Measurements from ENCODE around the gene PTH1R.

Gene PTH1R

GRCh38 chr3:46866720-46867549 is 10.6 kb upstream of the PTH1R start:
- whole genome bisulfite sequencing, result 55% methylated on average over 15 of the region's 15 CpGs
- H3K27ac ChIP-seq (ENCODE audit: low read depth, low read length), result no peak overlapping the region

GRCh38 chr3:46867550-46867898 is 10.0 kb upstream of the PTH1R start:
- Histone ChIP-seq H3K27ac (ENCODE audit: low read depth, low read length) (no peak overlapping the region), H3K4me1 (ENCODE audit: insufficient read depth, low read length) (no peaks in the 10 kb centered on the region), H3K9me3 (ENCODE audit: insufficient read depth, low read depth, low read length) (no peaks in the 10 kb centered on the region), H3K9ac (ENCODE audit: low read depth, low read length) (no peak overlapping the region), H3K27me3 (ENCODE audit: insufficient read depth, low read length) (peaks cover 9% of the 10 kb centered on the region; the same call in 1 of the 2 replicates), H3K36me3 (ENCODE audit: insufficient read depth, low read length) (no peaks in the 10 kb centered on the region), H3K4me3 (ENCODE audit: low read length) (no peak overlapping the region)
- WGBS, result 86% methylated on average over 15 of the region's 15 CpGs

More at GRCh38 chr3:46866720-46867549, 10.6 kb upstream of the PTH1R start:
- Histone ChIP-seq H3K36me3 (ENCODE audit: insufficient read depth, low read length) (no peaks in the 10 kb centered on the region), H3K27me3 (ENCODE audit: insufficient read depth, low read length) (0 out of 2 replicates have a peak, but pooled peaks cover 8% of the 10 kb centered on the region), H3K9ac (ENCODE audit: low read depth, low read length) (no peak overlapping the region), H3K9me3 (ENCODE audit: insufficient read depth, low read depth, low read length) (no peaks in the 10 kb centered on the region), H3K4me1 (ENCODE audit: insufficient read depth, low read length) (no peaks in the 10 kb centered on the region), H3K4me3 (ENCODE audit: low read length) (no peak overlapping the region)

- no peak overlapping the region for H3K4me3 ChIP-seq (ENCODE audit: low read length)
- no peak overlapping the region for H3K27ac ChIP-seq (ENCODE audit: low read depth, low read length)
- H3K36me3 ChIP-seq (ENCODE audit: insufficient read depth, low read length), result no peaks in the 10 kb centered on the region
- 88% methylated on average over 8 of the region's 8 CpGs for WGBS
- peaks cover 17% of the 10 kb centered on the region for H3K27me3 ChIP-seq (ENCODE audit: insufficient read depth, low read length)
- no peaks in the 10 kb centered on the region for H3K9me3 ChIP-seq (ENCODE audit: insufficient read depth, low read depth, low read length)
- H3K9ac ChIP-seq (ENCODE audit: low read depth, low read length), result no peak overlapping the region
- H3K4me1 ChIP-seq (ENCODE audit: insufficient read depth, low read length), result no peaks in the 10 kb centered on the region
Measured at GRCh38 chr3:46868287-46868686, 9.2 kb upstream of the PTH1R start.

DNA sequence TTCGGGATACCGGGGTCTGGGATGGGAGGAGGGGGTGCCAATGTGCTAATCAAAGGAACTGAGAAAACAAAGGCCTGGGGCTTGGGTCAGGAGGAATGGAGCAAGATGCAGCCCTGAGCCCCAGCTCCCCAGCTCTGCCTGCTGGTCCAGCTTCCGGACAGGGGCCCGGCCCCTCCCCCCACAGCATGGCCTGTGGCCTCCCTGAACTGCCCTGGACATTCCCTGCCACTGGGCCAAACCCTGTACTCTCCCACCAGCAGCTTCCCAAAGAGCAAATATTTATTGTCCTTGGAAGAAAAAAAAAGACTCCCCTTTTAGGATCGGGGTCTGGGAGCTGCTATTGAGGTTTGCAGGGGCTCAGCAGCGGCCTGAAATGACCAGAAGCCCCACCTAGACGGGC is 8.6 kb upstream of the PTH1R start:
- 87% methylated on average over 7 of the region's 7 CpGs for WGBS
- H3K27me3 ChIP-seq (ENCODE audit: insufficient read depth, low read length), result peaks cover 23% of the 10 kb centered on the region
- H3K4me3 ChIP-seq (ENCODE audit: low read length), result no peak overlapping the region
- H3K36me3 ChIP-seq (ENCODE audit: insufficient read depth, low read length), result no peaks in the 10 kb centered on the region
- no peak overlapping the region for H3K9ac ChIP-seq (ENCODE audit: low read depth, low read length)
- no peaks in the 10 kb centered on the region for H3K4me1 ChIP-seq (ENCODE audit: insufficient read depth, low read length)
- no peak overlapping the region for H3K27ac ChIP-seq (ENCODE audit: low read depth, low read length)
- H3K9me3 ChIP-seq (ENCODE audit: insufficient read depth, low read depth, low read length), result no peaks in the 10 kb centered on the region

- H3K4me3 ChIP-seq (ENCODE audit: low read length), result no peak overlapping the region
- H3K27ac ChIP-seq (ENCODE audit: low read depth, low read length), result no peak overlapping the region
- H3K9me3 ChIP-seq (ENCODE audit: insufficient read depth, low read depth, low read length), result no peaks in the 10 kb centered on the region
- peaks cover 27% of the 10 kb centered on the region for H3K27me3 ChIP-seq (ENCODE audit: insufficient read depth, low read length)
- 92% methylated on average over 10 of the region's 10 CpGs for WGBS
- H3K9ac ChIP-seq (ENCODE audit: low read depth, low read length), result no peak overlapping the region
- no peaks in the 10 kb centered on the region for H3K4me1 ChIP-seq (ENCODE audit: insufficient read depth, low read length)
- H3K36me3 ChIP-seq (ENCODE audit: insufficient read depth, low read length), result no peaks in the 10 kb centered on the region
Measured at GRCh38 chr3:46869440-46869839, 8.1 kb upstream of the PTH1R start.

- Histone ChIP-seq H3K36me3 (ENCODE audit: insufficient read depth, low read length) (no peaks in the 10 kb centered on the region), H3K27me3 (ENCODE audit: insufficient read depth, low read length) (peaks cover 38% of the 10 kb centered on the region), H3K27ac (ENCODE audit: low read depth, low read length) (no peak overlapping the region), H3K9me3 (ENCODE audit: insufficient read depth, low read depth, low read length) (no peaks in the 10 kb centered on the region), H3K4me1 (ENCODE audit: insufficient read depth, low read length) (no peaks in the 10 kb centered on the region), H3K4me3 (ENCODE audit: low read length) (no peak overlapping the region), H3K9ac (ENCODE audit: low read depth, low read length) (no peak overlapping the region)
- WGBS, result 91% methylated on average over 5 of the region's 5 CpGs
Measured at GRCh38 chr3:46870651-46871050, 6.9 kb upstream of the PTH1R start.

DNA sequence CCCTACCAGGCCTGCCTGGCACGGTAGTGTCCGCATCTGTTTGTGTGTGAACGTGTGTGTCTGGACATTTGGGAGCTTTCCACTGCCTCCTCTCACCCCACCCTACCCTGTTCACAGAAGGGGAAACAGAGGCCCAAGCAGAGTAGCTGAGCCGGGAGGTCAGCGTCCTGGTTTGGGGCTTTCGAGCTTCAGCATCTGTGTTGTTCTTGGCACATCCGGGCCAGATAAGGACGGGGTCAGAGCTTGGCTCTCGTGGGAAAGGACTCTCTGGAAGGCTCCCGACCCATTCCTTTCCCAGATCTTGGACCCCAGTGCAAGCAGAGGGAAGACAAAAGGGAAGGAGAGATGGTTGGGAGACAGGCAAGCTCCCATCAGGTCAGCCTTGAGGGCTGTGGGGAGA is 6.3 kb upstream of the PTH1R start:
- Histone ChIP-seq H3K4me3 (ENCODE audit: low read length) (no peak overlapping the region), H3K27me3 (ENCODE audit: insufficient read depth, low read length) (peaks cover 43% of the 10 kb centered on the region), H3K9ac (ENCODE audit: low read depth, low read length) (no peak overlapping the region), H3K9me3 (ENCODE audit: insufficient read depth, low read depth, low read length) (no peaks in the 10 kb centered on the region), H3K36me3 (ENCODE audit: insufficient read depth, low read length) (no peaks in the 10 kb centered on the region), H3K4me1 (ENCODE audit: insufficient read depth, low read length) (no peaks in the 10 kb centered on the region), H3K27ac (ENCODE audit: low read depth, low read length) (no peak overlapping the region)
- WGBS, result 91% methylated on average over 10 of the region's 10 CpGs

- WGBS, result 92% methylated on average over 5 of the region's 5 CpGs
- Histone ChIP-seq H3K27me3 (ENCODE audit: insufficient read depth, low read length) (peaks cover 65% of the 10 kb centered on the region), H3K36me3 (ENCODE audit: insufficient read depth, low read length) (no peaks in the 10 kb centered on the region), H3K4me3 (ENCODE audit: low read length) (no peak overlapping the region), H3K4me1 (ENCODE audit: insufficient read depth, low read length) (peaks cover 4% of the 10 kb centered on the region; the same call in 1 of the 2 replicates), H3K9me3 (ENCODE audit: insufficient read depth, low read depth, low read length) (no peaks in the 10 kb centered on the region), H3K27ac (ENCODE audit: low read depth, low read length) (no peak overlapping the region), H3K9ac (ENCODE audit: low read depth, low read length) (no peak overlapping the region)
Measured at GRCh38 chr3:46873521-46873920, 4.0 kb upstream of the PTH1R start.

- H3K9ac ChIP-seq (ENCODE audit: low read depth, low read length), result no peak overlapping the region
- 66% methylated on average over 15 of the region's 18 CpGs for WGBS
- H3K36me3 ChIP-seq (ENCODE audit: insufficient read depth, low read length), result no peaks in the 10 kb centered on the region
- H3K27ac ChIP-seq (ENCODE audit: low read depth, low read length), result no peak overlapping the region
- peaks cover 9% of the 10 kb centered on the region for H3K4me1 ChIP-seq (ENCODE audit: insufficient read depth, low read length)
- peaks cover 74% of the 10 kb centered on the region for H3K27me3 ChIP-seq (ENCODE audit: insufficient read depth, low read length)
- no peak overlapping the region for H3K4me3 ChIP-seq (ENCODE audit: low read length)
- no peaks in the 10 kb centered on the region for H3K9me3 ChIP-seq (ENCODE audit: insufficient read depth, low read depth, low read length)
Measured at GRCh38 chr3:46874430-46874829, 3.1 kb upstream of the PTH1R start.

DNA sequence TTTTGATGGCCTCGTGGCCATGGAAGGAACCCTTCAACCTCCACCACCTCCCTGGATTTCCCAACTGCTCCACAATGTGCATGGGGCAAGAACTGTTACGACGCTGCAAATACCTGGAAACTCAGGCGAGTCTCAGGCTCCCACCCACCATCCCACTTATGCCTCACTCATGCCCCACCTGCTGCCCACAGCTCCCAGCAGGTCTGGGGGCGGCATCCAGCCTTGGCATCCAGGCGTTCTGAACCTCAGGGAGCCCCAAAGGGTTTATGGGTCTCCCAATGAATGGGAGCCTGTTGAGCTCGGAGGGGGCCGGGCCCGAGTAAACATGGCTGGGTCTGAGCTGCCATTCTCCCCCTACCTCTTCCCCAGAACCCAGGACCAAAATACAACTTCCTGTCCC is 2.0 kb upstream of the PTH1R start:
- peaks cover 9% of the 10 kb centered on the region for H3K4me1 ChIP-seq (ENCODE audit: insufficient read depth, low read length)
- no peaks in the 10 kb centered on the region for H3K9me3 ChIP-seq (ENCODE audit: insufficient read depth, low read depth, low read length)
- no peak overlapping the region for H3K9ac ChIP-seq (ENCODE audit: low read depth, low read length)
- WGBS, result 94% methylated on average over 9 of the region's 9 CpGs
- H3K4me3 ChIP-seq (ENCODE audit: low read length), result no peak overlapping the region
- peaks cover 85% of the 10 kb centered on the region for H3K27me3 ChIP-seq (ENCODE audit: insufficient read depth, low read length)
- no peak overlapping the region for H3K27ac ChIP-seq (ENCODE audit: low read depth, low read length)
- no peaks in the 10 kb centered on the region for H3K36me3 ChIP-seq (ENCODE audit: insufficient read depth, low read length)

- H3K9ac ChIP-seq (ENCODE audit: low read depth, low read length), result no peak overlapping the region
- H3K27me3 ChIP-seq (ENCODE audit: insufficient read depth, low read length), result peaks cover 91% of the 10 kb centered on the region
- WGBS, result 86% methylated on average over 10 of the region's 10 CpGs
- peaks cover 9% of the 10 kb centered on the region for H3K4me1 ChIP-seq (ENCODE audit: insufficient read depth, low read length)
- no peak overlapping the region for H3K27ac ChIP-seq (ENCODE audit: low read depth, low read length)
- H3K4me3 ChIP-seq (ENCODE audit: low read length), result no peak overlapping the region
- H3K36me3 ChIP-seq (ENCODE audit: insufficient read depth, low read length), result no peaks in the 10 kb centered on the region
- no peaks in the 10 kb centered on the region for H3K9me3 ChIP-seq (ENCODE audit: insufficient read depth, low read depth, low read length)
Measured at GRCh38 chr3:46876313-46877300, 914 bp upstream of the PTH1R start.
